ENCODE measurements around the gene SCYL3.

The SCYL3 gene

DNA sequence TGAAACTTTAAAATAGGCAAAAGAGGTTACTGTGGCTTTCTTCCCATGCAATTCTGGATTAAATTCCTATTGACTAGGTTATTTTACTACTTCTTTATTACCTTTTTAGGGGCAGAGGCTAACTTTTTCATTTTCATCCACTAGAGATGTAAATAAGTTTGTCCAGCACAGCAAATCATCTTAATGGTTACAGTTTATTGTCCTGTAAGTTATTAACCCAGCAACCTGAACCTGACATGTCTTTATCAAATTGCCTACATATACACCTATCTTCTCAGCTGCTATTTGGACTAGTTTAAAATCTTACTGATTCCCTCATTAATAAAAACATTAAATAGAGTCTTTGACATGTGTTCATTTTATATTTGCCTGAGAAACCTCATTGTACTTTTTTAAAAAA, 6.9 kb upstream of the SCYL3 start:
- DNase-seq (ENCODE audit: low read depth) = no peak

DNA sequence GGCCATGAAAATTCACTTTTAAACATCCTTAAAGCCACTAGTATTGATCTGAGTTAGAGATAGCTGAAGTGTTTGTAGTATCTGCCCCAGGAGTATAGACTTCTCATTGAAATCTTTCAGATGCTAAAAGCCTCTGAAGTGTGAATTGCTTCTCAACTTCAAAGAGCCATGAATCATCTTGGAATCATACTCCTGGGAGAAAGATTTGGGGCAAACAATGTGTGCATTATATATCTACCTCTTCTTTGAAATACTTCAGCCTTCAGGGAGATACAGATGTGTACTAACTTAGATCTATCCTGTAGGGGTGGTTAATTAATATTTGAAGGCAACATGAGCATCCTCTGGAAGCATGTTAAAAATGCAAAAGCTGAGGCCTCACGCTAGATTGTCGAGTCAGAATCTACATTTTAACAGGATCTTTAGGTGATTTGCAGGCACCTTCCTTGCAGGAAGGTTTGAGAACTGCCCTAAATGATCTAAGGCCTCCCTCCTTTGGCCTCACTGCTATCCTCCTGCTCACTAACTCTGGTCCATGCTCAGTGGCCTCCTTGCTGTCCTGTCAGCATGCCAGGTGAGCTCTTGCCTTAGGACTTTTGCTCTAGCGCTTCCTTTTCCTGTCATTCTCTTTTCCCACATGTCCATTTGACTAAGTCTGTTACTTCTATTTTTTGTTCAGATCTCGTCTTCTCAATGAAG, 6.0 kb upstream of the SCYL3 start:
- DNase-seq (ENCODE audit: low read depth) = no peak

DNA sequence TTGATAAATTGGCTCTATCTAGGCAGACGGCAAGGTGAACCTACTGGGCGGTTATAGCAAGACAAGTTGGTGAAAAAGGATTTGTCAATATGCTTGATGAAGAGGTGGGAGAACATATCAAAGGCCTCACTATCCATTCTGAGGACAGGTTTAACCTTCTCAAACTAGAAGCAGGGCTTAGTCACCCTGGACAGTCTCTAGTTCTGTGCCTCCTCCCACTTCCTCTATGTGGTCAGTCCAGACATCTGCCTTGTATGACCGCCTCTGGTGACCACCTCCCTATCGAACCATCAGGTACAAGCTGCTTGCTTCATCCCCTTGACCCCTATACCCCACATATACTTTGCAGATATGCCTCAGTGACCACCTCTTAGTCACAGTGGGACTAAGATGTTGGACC, 2.3 kb upstream of the SCYL3 start:
- DNase-seq (ENCODE audit: low read depth) = no peak

DNA sequence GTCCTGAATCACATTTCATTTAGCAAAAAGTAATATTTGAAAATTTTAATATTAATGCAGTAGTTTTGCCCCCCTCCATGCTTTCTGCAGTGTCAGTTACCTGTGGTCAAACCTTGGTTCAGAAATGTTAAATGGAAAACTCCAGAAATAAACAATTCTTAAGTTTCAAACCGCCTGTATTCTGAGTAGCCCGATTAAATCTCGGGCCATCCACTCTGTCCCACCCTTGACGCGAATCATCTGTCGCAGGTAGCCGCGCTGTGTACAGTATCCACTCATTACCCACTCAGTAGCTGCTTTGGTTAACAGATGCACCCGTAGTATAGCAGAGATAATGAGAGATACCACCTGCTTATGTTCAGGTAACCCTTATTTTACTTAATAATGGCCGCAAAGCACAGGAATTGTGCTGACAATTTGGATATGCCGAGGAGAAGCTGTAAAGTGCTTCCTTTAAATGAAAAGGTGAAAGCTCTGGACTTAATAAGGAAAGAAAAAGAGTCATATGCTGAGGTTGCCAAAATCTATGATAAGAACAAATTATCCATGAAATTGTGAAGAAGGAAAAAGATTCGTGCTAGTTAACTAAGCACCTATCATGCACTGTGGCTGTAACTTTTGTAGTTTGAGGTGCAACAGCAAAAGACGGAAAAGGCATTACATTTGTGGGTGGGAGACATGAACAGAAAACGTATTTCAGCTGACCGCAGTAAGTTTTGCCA, 889 bp upstream of the SCYL3 start:
- DNase-seq (ENCODE audit: low read depth) = no peak

DNA sequence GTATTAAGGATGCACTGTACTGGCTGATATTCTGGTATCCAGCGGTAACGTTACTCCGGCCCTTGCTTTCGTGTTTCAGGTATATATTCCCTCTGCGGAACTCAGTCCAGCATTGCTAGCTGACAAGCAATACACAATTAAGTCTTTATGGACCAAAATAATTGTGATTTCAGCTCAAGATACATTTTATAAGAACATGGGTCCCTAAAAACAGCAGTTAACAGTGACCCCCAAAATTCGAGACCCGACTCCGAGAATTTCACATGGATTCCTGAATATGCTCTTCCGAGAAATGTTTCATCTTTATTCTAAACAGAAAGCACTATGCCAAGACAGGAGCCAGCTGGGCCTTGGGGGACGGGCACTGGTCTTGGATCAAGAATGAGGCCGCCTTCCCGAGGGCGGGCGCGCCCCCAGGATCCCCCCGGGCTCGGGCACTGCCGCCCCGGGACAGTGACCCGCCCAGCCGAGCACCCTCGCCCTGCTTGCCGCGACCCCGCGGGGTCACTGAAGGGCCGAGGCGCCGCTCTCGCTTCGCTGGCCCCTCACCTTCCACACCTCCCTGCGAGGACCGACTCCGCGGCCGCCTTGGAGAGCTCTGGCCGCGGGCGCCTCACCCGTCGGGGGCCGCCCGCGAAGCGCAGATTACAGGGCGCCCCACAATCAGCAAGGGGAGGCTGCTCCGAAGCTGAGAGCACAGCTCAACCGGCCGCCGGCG, 610 bp downstream of the SCYL3 start:
- DNase-seq (ENCODE audit: low read depth) = no peak

DNA sequence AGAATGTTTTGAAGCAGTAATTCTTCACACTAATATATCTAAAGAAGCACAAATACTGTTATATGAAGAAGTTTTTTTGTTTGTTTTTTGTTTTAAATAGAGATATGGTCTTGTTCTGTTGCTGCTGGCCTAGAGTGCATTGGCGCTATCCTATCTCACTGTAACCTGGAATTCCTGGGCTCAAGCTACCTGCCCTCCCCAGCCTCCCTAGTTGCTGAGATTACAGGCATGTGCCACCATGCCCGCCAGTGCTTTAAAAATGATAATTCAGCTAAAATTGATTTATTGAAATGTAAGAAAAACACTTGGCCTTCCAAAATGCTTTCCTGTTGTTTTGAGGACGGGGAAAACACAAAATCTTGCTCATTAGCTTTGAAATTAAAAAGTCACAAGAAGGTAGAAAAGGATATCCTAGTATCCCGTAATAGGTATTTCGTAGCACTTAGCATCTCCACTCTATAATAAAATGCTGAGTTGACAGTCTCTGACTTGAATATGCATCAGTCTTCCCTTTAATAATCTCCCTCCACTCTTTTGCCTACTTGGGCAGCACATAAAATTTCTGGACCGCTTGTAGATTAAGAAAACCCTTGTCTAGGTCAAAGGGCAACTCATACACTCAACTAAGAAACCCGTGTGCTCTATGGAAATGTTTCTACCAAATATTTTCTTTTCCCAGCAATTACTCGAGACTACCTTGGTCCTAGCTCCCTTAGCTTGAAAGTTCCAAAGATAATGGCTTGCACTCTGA, 1.3 kb downstream of the SCYL3 start:
- no peak for DNase-seq (ENCODE audit: low read depth)

DNA sequence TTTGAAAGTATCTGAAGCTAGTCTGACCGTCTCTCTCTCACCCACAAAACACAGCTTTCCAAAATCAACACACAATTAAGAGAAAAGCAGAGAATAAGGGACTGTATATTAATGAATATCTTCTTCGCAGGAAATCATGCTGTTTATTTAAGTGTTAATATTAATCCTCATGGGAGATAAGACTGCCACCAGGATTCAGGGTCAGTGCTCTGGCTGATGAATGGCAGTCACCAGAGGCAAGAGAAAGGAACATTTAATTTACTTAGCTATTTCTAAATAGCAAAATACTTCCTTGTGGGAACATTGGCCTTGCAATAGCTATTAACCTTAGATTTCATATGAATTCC, 2.2 kb downstream of the SCYL3 start:
- no peak for DNase-seq (ENCODE audit: low read depth)

DNA sequence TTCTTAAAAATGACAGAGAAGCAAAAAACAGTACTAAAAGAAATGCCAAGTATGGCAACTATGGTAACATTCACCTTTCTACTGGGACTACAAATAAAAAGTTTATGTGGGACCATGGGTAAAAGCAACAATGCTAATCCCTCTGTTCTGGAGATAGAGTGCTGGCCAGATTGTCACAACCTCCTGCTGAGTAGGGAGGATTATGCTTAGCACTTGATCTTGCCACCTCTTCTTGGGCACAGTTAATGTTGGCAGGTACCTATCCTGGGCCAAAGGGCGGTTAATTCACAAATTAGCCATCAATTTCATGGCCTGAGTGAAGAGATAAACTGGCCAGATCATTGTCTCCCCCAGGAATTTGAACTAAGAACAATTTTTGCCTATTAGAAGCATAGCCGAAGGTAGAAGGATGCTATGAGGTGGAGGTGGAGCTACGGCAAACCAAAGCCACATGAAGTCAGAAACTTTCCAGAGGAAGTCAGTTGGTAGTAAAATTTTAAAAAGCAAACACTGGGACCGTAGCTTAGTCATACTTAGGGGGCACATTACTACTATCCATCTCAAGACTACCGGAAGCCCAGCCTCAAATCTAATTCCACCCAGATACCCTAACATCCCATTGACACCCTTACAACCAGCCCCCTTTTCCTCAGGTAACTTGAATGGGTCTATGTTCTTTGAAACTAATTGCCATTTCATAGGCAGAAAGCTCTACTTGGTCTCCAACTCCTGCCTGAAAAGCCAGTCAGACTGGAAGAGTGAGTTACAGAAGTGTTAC, 2.7 kb downstream of the SCYL3 start:
- DNase-seq (ENCODE audit: low read depth) = no peak

DNA sequence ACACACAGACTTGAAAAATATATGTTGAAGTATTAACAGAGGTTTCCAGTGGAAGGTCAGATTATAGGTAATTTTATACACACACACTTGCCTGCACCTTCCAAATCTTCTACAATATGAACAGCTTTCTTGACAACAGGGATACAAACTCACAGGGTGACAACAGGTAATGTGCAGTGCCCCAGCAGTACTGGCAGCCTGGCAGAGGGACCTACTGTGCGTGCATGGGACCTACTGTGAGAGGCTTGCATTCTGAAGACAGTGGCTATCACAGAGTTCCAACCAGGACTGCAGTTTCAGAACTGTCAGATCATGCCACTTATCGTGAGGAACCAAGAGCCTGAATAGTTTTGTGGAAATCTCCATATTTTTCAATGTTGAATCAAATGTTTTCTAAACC, 3.8 kb downstream of the SCYL3 start:
- no peak for DNase-seq (ENCODE audit: low read depth)

DNA sequence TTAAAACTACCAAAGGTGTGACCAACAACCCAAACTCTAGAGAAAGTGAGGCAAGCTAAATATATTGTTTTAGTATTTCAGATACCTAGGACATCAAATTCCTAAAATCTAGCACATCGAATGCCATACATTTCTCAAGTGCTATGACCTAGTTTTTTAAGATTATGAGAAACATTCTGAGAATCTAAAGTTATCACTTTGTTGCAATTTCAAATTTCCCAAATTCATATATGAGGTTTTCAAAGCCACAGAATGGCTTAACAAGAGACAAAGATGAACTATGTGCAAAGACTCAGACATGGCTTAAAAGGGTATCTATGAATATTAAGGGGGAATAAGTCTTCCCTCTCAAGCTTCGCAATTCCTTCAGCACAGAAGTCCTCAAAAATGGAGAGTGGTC, 6.8 kb downstream of the SCYL3 start:
- no peak for DNase-seq (ENCODE audit: low read depth)

DNA sequence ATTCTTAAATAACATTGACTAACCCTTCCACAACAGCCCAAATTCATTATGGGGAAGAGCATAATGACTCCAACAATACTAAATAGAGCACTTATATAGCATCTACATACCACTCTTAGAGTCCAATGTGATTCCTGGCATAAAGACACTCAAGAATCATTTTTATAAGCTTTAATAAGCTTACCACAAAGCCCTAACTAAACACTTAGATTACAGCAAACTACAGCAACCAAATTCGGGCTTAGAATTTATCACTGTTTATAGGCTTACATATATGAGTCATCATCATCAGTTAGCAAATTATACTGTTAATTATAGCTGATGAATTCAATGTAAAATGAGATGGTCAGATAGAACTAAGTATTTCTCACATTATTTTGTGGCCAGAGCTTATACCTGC, 7.3 kb downstream of the SCYL3 start:
- no peak for DNase-seq (ENCODE audit: low read depth)

DNA sequence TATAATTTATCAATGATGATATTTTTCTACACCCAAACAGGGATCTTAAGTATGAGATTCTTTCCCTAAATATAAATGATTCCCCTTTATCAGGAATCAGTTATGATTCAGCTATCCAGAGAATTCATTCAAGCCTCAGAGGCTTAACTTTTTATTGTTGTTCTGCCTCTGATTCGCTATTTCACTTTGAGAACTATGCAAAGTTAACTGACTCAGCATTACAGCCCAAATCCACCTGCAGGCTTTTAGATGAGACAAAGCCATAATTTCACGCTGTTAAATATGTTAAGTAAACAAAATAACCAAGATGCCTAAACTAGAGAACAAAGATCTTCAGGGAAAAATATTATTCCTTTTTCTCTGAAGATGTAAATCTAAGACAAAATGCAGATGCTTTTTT, 8.5 kb downstream of the SCYL3 start:
- DNase-seq (ENCODE audit: low read depth) = no peak

DNA sequence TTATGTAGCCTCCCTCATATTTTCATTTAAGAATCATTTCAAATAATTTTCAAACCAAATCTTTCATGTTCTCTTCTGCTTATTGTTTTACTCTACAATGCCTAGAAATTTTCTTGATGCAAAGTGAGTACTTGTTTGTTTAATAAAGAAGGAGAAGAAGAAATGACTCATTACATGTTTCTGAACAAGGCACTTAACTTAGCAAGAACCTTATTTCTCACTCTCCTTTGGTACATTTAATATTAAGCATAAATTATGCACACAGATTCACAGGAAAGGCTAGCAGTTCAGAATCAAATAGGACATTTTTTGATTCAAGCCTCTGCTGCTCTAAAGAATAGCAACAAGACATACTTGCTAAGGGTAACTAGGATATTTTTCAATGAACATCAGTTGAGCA, 9.1 kb downstream of the SCYL3 start:
- no peak for DNase-seq (ENCODE audit: low read depth)

DNA sequence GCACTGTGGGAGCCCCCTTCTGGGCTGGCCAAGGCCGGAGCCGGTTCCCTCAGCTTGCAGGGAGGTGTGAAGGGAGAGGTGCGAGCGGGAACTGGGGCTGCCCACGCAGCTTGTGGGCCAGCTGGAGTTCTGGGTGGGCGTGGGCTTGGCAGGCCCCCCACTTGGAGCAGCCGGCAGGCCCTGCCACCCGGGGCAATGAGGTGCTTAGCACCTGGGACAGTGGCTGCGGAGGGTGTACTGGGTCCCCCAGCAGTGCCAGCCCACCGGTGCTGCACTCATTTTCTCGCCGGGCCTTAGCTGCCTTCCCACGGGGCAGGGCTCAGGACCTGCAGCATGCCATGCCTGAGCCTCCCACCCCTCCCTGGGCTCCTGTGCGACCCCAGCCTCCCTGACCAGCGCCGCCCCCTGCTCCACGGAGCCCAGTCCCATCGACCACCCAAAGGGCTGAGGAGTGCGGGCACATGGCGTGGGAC, 11.6 kb downstream of the SCYL3 start:
- no peak for DNase-seq (ENCODE audit: low read depth)

DNA sequence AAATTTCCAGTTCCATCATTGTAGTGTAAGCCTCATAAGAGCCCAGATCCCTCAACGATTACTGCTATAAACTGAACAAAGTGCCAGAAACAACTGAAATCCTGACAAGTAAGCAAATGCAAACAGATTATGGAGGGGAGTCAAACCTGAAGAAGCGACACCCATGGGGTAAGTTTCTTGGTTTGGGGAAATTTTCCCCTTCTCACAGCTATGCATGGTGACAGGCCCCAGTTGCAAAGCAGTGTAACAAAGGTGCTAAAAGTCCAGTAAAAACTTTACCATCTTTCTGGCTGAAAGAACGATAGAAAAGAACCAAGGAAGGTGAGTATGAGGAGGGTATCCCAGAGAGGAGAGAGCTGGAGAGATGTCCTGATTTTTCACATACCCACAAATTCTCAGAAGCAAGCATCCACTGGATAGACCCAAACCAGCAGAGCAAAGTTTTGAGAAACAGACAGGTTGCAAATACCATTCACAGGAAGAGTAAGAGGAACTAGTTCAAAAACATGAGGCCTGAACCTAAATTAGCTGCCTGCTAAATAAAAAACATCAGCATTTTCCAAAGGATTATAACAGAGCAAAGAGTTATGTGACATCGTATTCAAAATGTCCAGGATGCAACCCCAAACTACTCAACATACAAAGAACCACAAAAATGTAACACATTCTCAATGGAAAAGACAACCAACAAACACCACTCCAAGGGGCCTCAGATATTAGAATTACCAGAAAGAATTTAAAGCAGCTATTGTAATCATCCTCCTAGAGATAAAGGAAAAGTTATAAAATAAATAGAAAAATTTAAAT, 14.5 kb downstream of the SCYL3 start:
- DNase-seq (ENCODE audit: low read depth) = no peak

DNA sequence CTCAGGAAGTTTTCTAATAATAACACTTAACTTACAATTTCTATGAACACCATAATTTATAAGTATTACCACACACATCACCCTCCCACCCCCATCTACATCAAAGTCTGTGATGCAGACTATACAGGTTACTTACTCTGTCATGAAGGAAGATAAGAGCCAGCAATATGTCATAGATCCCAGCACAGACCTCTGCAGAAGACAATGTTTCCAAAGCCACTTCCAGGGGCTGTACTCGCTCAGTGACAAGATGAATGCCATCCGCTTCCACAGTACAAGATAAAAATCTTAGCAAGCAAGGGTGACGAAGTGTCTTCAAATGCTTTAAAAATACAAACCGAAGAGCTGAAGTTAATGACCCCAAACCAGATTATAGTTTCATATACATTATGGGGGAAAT, 15.2 kb downstream of the SCYL3 start:
- no peak for DNase-seq (ENCODE audit: low read depth)

DNA sequence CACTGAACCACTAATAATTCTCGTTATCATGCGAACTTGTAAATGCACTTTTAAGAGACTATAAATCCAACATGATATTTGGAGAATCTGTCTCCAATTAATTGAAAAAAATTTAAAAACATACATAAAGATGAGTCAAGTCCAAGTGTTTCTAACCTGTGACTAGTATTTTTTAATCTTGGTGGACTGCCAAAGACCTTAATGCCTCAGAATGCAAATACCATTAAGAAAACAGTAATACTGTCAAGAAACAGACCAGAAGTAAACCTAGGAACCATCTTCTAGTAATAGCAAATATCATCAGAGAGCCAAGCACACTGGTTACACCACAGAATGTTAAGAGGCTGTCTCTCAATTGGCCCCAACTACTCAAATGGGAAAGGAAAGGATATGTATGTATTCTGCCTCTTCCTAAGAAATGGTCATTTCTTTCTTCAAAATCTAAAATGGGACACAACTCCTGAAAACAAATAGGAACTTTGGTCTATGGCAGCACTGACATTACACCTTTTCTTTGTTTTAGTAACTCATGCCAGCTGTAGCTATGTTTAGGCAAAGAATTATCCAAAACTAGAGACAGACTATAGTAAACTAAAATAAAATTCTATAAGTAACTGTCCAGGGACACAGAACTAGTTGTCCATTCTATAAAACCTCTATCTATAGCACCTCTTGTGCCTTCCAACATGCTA, 15.8 kb downstream of the SCYL3 start:
- DNase-seq (ENCODE audit: low read depth) = no peak

DNA sequence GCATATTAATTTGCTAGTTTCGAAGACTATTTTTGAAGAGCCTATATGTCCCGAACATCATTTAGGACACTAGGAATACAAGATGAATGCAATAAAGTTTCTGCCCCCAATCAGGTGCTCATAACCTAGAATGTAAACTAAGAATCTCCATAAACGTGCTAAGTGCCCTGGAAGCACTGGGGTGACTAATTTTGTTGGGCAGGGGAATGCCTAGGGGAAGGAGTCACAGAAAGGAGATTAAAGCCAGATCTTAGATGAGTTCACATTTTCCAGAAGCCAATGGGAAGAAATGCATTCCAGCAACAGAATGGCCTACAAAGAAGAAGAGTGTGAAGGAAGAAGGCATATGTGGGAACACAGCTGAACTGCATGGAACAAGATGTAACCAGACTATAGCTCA, 19.5 kb downstream of the SCYL3 start:
- no peak for DNase-seq (ENCODE audit: low read depth)

DNA sequence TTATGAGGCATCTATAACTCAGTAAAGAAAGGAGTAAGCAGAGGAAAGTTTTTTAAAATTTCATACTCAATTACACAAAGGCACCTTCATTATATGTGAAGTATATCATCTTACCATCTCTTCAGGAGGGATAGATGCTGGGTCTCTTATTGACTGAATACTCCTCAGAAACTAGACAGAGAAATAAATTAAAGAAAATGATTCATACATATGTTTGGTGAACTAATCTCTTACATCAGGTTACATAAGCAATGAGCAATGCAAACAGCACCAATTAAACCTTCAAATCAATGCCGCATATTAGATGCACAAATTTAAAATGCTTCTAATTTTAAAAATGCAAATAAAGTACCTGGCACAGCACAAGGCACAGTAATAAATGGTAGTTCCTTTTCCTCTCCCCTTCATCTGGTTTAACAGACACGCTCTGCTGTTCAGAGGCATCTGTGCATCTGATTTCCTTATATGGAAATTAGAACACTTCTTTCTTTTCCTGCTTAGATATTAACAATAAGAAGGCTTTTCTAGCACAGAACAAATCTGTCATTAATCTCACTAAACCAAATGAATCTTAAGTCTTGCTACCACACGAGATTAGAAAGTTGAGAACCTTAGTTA, 20.0 kb downstream of the SCYL3 start:
- DNase-seq (ENCODE audit: low read depth) = no peak

DNA sequence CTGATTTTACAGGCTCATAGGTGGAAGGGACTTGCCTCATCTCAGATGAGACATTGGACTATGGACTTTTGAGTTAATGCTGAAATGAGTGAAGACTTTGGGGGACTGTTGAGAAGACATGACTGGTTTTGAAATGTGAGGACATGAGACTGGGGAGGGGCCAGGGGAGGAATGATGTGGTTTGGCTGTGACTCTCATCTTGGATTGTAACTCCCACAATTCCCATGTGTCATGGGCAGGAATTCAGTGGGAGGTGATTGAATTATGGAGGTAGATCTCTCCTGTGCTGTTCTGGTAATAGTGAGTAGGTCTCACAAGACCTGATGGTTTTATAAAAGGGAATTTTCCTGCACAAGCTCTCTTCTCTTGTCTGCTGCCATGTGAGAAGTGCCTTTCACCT, 20.8 kb downstream of the SCYL3 start:
- no peak for DNase-seq (ENCODE audit: low read depth)
